ENCODE data around the gene FAM114A2.

GRCh38 chr5:153960269-153961215 is 78.2 kb downstream of the FAM114A2 start:
- TF ChIP-seq GABPA (IDR thresholded peaks at IDR 0.05; ENCODE audit: low read depth) = no peak
- TF ChIP-seq NFIC (IDR thresholded peaks at IDR 0.05; ENCODE audit: borderline replicate concordance) = no peak
- TF ChIP-seq TEAD4 (IDR thresholded peaks at IDR 0.05; ENCODE audit: borderline replicate concordance, insufficient read depth) = no peak
- TF ChIP-seq CTCF (IDR thresholded peaks at IDR 0.05) = no peak
- TF ChIP-seq TAF1 (IDR thresholded peaks at IDR 0.05; ENCODE audit: borderline replicate concordance, low read depth, low read length) = no peak
- TF ChIP-seq SIN3A (IDR thresholded peaks at IDR 0.05; ENCODE audit: borderline replicate concordance, low read depth, low read length) = no peak
- no peak for TF ChIP-seq EZH2phosphoT487 (IDR thresholded peaks at IDR 0.05; ENCODE audit: borderline replicate concordance, low read depth)

Measured in SK-N-SH (cell line).